Camera-type eye (tissue), 1 donor: ENCODE results near the gene LHFPL3. TPM values are rescaled to one million over a fixed set of nuclear protein-coding genes. Genes with fewer than 3 reads are reported as not detected.

Experiments used
- total RNA-seq: library from RNA; depleted of rRNA; stranded (reverse); fragments of >200 nt; gene quantifications from one replicate; pipeline ENCODE4 v1.2.3, GENCODE V29; 2014

Gene LHFPL3
- total RNA-seq = 13.6 TPM

DNA sequence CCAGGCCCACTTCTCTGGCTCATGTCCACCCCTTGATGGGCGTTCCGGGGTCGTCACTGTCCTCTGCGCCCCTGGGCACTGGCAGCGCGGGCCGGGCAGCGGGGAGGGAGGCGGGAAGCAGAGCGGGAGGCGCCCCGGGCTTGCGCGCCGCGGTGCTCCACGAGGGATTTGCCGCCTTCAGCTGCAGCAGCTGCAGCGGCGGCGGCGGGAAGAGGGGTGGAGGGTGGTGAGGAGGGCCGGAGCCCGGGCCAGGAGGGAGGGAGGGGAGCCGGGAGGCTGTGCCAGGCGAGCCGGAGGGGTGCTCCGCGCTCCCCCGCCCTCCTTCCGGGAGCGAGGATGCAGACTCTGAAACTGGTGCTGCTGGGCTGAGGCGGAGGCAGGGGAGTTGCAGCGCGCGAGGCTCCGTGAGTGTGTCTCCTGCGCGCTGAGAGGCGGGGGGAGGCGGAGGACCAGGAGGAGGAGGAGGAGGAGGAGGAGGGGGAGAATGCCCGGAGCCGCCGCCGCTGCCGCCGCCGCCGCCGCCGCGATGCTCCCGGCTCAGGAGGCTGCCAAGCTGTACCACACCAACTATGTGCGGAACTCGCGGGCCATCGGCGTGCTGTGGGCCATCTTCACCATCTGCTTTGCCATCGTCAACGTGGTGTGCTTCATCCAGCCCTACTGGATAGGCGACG is at the start of gene LHFPL3:
Gene LHFPL3 (plus strand): TSS at position 308 of the 674 bp plus-strand sequence.

Other genes with a start within 250 kb of the LHFPL3 start
- gene ORC5, start 120.6 kb upstream of the LHFPL3 start, total RNA-seq = 56.0 TPM